ENCODE data around the gene GRK7.
"Not testable (repeated sequence)": the region's sequence is repeated elsewhere in the genome, so short reads cannot be mapped to it uniquely, and the experiment has no call there.

GRCh38 chr3:141788750-141789149 is 25.5 kb downstream of the GRK7 start:
- not testable (repeated sequence) for TF ChIP-seq CTCF (IDR thresholded peaks at IDR 0.05; ENCODE audit: poor library complexity); EZH2 (IDR thresholded peaks at IDR 0.05; ENCODE audit: borderline replicate concordance)
